ENCODE measurements around the gene GRIK4. TPM values are rescaled to one million over a fixed set of nuclear protein-coding genes. Genes with fewer than 3 reads are reported as not detected.

The GRIK4 gene
- total RNA-seq, 1 donor from 2014 or later, result 2.2 TPM

GRCh38 chr11:121032546-121032945 lies 521.0 kb downstream of the GRIK4 start:
- H3K36me3 Mint-ChIP-seq (ENCODE audit: low read depth, unreplicated experiment), result no peaks in the 10 kb centered on the region

GRCh38 chr11:121033635-121034034 lies 522.1 kb downstream of the GRIK4 start:
- FAIRE-seq, result peak; percentile 9

More at GRCh38 chr11:121032546-121032945, 521.0 kb downstream of the GRIK4 start:
- Histone ChIP-seq H3K79me2 (ENCODE audit: insufficient read depth, low read length) (peaks cover 67% of the 10 kb centered on the region), H3K9ac (ENCODE audit: low read length) (no peak overlapping the region), H3K4me2 (ENCODE audit: low read length) (no peak overlapping the region), H3K27me3 (ENCODE audit: insufficient read depth, low read length) (no peaks in the 10 kb centered on the region), H3K27ac (ENCODE audit: low read depth, low read length) (no peak overlapping the region), H3K4me3 (ENCODE audit: insufficient read depth, low read depth, low read length) (no peak overlapping the region), H3K4me1 (ENCODE audit: insufficient read depth, low read length) (no peaks in the 10 kb centered on the region), H3K36me3 (ENCODE audit: insufficient read depth, low read length) (no peaks in the 10 kb centered on the region), H4K20me1 (ENCODE audit: insufficient read depth, low read length) (peaks cover 56% of the 10 kb centered on the region), H2AFZ (ENCODE audit: low read depth, low read length) (no peak overlapping the region), H3K9me3 (ENCODE audit: insufficient read depth, low read depth, low read length) (no peaks in the 10 kb centered on the region)
- H3K27me3 Mint-ChIP-seq (ENCODE audit: low read depth, unreplicated experiment), result no peaks in the 10 kb centered on the region
- H3K27ac Mint-ChIP-seq (ENCODE audit: unreplicated experiment), result no peak overlapping the region
- H3K4me3 Mint-ChIP-seq (ENCODE audit: unreplicated experiment), result no peak overlapping the region
- H3K9me3 Mint-ChIP-seq (ENCODE audit: unreplicated experiment), result no peaks in the 10 kb centered on the region
- FAIRE-seq (no peak), DNase-seq (ENCODE audit: low read depth) (no peak)
- TF ChIP-seq CTCF (IDR thresholded peaks at IDR 0.05; ENCODE audit: insufficient read depth, low read depth, low read length), result no peak
- no peak for TF ChIP-seq EZH2 (IDR thresholded peaks at IDR 0.05; ENCODE audit: insufficient read depth, low read length)
- H3K4me1 Mint-ChIP-seq (ENCODE audit: low read depth, unreplicated experiment), result peaks cover 19% of the 10 kb centered on the region

More at GRCh38 chr11:121033635-121034034, 522.1 kb downstream of the GRIK4 start:
- TF ChIP-seq EZH2 (IDR thresholded peaks at IDR 0.05; ENCODE audit: insufficient read depth, low read length) (no peak), CTCF (IDR thresholded peaks at IDR 0.05; ENCODE audit: insufficient read depth, low read depth, low read length) (no peak)
- no peaks in the 10 kb centered on the region for H3K27me3 ChIP-seq (ENCODE audit: insufficient read depth, low read length)
- H3K4me3 ChIP-seq (ENCODE audit: insufficient read depth, low read depth, low read length), result no peak overlapping the region
- H3K36me3 ChIP-seq (ENCODE audit: insufficient read depth, low read length), result no peaks in the 10 kb centered on the region
- no peak for DNase-seq (ENCODE audit: low read depth)
- H3K79me2 ChIP-seq (ENCODE audit: insufficient read depth, low read length), result peaks cover 62% of the 10 kb centered on the region
- no peak overlapping the region for H3K4me3 Mint-ChIP-seq (ENCODE audit: unreplicated experiment)
- no peak overlapping the region for H3K27ac Mint-ChIP-seq (ENCODE audit: unreplicated experiment)
- no peaks in the 10 kb centered on the region for H3K9me3 ChIP-seq (ENCODE audit: insufficient read depth, low read depth, low read length)
- H3K27ac ChIP-seq (ENCODE audit: low read depth, low read length), result no peak overlapping the region
- H3K36me3 Mint-ChIP-seq (ENCODE audit: low read depth, unreplicated experiment), result no peaks in the 10 kb centered on the region
- H2AFZ ChIP-seq (ENCODE audit: low read depth, low read length), result no peak overlapping the region
- peaks cover 55% of the 10 kb centered on the region for H4K20me1 ChIP-seq (ENCODE audit: insufficient read depth, low read length)
- no peaks in the 10 kb centered on the region for H3K9me3 Mint-ChIP-seq (ENCODE audit: unreplicated experiment)
- no peak overlapping the region for H3K4me2 ChIP-seq (ENCODE audit: low read length)
- H3K4me1 ChIP-seq (ENCODE audit: insufficient read depth, low read length), result no peaks in the 10 kb centered on the region
- peaks cover 20% of the 10 kb centered on the region for H3K4me1 Mint-ChIP-seq (ENCODE audit: low read depth, unreplicated experiment)
- H3K9ac ChIP-seq (ENCODE audit: low read length), result no peak overlapping the region
- H3K27me3 Mint-ChIP-seq (ENCODE audit: low read depth, unreplicated experiment), result no peaks in the 10 kb centered on the region
